Caco-2 (cell line): ENCODE results near the gene PTGFRN. TPM values are rescaled to one million over a fixed set of nuclear protein-coding genes. Genes with fewer than 3 reads are reported as not detected.

Experiments used
- BruUV-seq: library from RNA; stranded (reverse); fragments of 400-500 nt; replicated peaks from 2 replicates; lab custom pipeline; 2021; lab: Mats Ljungman, UMichigan
- CTCF ChIA-PET: fragments of 300-600 bp; sonication (Branson Sonifier 250); formaldehyde crosslinking; loops from one replicate; lab custom pipeline; 2022; ENCODE audit warnings: antibody characterized with exemption; lab: Charles Lee
- POLR2A ChIA-PET: fragments of 300-600 bp; sonication (Branson Sonifier 250); formaldehyde crosslinking; loops from one replicate; lab custom pipeline; 2022; ENCODE audit warnings: antibody characterized with exemption; lab: Charles Lee
- DNase-seq, 2 experiments: peaks; one replicate each; pipeline versions ENCODE4 v3.0.0 to v3.0.0-alpha.2; 2020 to 2022
- H3K27me3 ChIP-seq: replicated peaks from 2 replicates; pipeline ENCODE4 v1.6.0; 2011; ENCODE audit warnings: low read length; ENCODE audit not compliant: control insufficient read depth, insufficient read depth
- H3K36me3 ChIP-seq: 2 replicates; pipeline ENCODE4 v1.5.1; 2011; ENCODE audit warnings: low read length; ENCODE audit not compliant: control insufficient read depth, insufficient read depth
- H3K4me1 ChIP-seq: fragments of 250-450 bp; sonication (Bioruptor Pico); 2 replicates; pipeline ENCODE4 v1.5.1; 2020; ENCODE audit warnings: mild to moderate bottlenecking
- H3K4me3 ChIP-seq: 2 replicates; pipeline ENCODE4 v1.5.1; 2011; ENCODE audit warnings: low read depth, mild to moderate bottlenecking, control low read depth, low read length
- H3K9me3 ChIP-seq: fragments of 250-450 bp; sonication (Bioruptor Pico); 2 replicates; pipeline ENCODE4 v1.5.1; 2020; ENCODE audit warnings: mild to moderate bottlenecking, moderate library complexity
- H3K27ac Mint-ChIP-seq: one replicate; pipeline ENCODE4 v1.8.0; 2022; ENCODE audit warnings: mixed read lengths; ENCODE audit not compliant: unreplicated experiment
- H3K27me3 Mint-ChIP-seq: one replicate; pipeline ENCODE4 v1.8.0; 2022; ENCODE audit warnings: mixed read lengths; ENCODE audit not compliant: insufficient read depth, unreplicated experiment
- H3K36me3 Mint-ChIP-seq: one replicate; pipeline ENCODE4 v1.8.0; 2022; ENCODE audit warnings: mild to moderate bottlenecking, mixed read lengths; ENCODE audit not compliant: insufficient read depth, unreplicated experiment
- H3K4me1 Mint-ChIP-seq: one replicate; pipeline ENCODE4 v1.8.0; 2022; ENCODE audit warnings: low read depth, mixed read lengths; ENCODE audit not compliant: unreplicated experiment
- H3K4me3 Mint-ChIP-seq: one replicate; pipeline ENCODE4 v1.8.0; 2022; ENCODE audit warnings: mild to moderate bottlenecking, moderate library complexity, mixed read lengths; ENCODE audit not compliant: unreplicated experiment
- H3K9me3 Mint-ChIP-seq: one replicate; pipeline ENCODE4 v1.8.0; 2022; ENCODE audit warnings: mixed read lengths; ENCODE audit not compliant: unreplicated experiment
- intact Hi-C: fragments of 100-400 bp; cut with micrococcal nuclease; formaldehyde crosslinking; loops from one replicate; pipeline ENCODE4 v1.10.0; 2022; ENCODE audit not compliant: unreplicated experiment
- total RNA-seq: library from RNA; stranded (reverse); gene quantifications from 2 replicates; pipeline ENCODE4 v1.2.3, GENCODE V29; 2022
- TF ChIP-seq, protein P1 (sequence below), 2 experiments: fragments of 200-600 bp in 1 of 2; IDR thresholded peaks; 1 replicate in 1 of 2; 2 replicates in 1 of 2; pipeline versions ENCODE4 v1.5.1 to v1.8.0; 2011 to 2022; ENCODE audit warnings: antibody characterized with exemption in 1 of 2, control low read depth in 1 of 2, inconsistent platforms in 1 of 2, low read depth in 1 of 2, low read length in 1 of 2, mild to moderate bottlenecking in 1 of 2, moderate library complexity in 1 of 2; ENCODE audit not compliant: insufficient read depth in 1 of 2, severe bottlenecking in 1 of 2, unreplicated experiment in 1 of 2

The PTGFRN gene
- total RNA-seq, 1 experiment from 2014 or later: 16.2 TPM

DNA sequence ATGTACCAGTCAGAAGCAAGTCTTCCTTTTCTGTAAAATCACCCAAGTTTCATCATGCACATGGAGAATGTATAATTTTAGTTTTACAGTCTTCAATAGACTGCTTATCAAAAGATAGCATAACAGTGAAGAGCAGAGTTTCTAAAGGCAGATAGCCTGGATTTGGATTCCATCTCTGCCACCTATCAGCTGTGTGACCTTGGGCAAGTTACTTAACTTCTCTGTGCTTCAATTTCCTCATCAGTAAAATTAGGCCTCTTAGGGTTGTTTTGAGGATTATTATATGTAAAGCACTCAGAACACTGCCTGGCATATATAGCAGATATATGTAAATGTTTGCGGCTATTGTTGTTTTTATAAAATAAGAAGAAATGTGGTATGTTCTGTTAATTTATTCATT, 38.9 kb downstream of the PTGFRN start:
- Mint-ChIP-seq H3K27ac (no peak overlapping the region), H3K27me3 (no peaks in the 10 kb centered on the region), H3K9me3 (no peaks in the 10 kb centered on the region), H3K4me3 (no peak overlapping the region), H3K4me1 (peaks cover 7% of the 10 kb centered on the region), H3K36me3 (no peaks in the 10 kb centered on the region)
- BruUV-seq: no TSS peak
- H3K27me3 ChIP-seq: no peaks in the 10 kb centered on the region
- no peaks in the 10 kb centered on the region for H3K9me3 ChIP-seq
- POLR2A ChIA-PET: no interaction called here
- H3K4me3 ChIP-seq: no peak overlapping the region
- no peaks in the 10 kb centered on the region for H3K4me1 ChIP-seq
- DNase-seq: no peak
- intact Hi-C loops: no loop called here
- no peaks in the 10 kb centered on the region for H3K36me3 ChIP-seq
- CTCF ChIA-PET: no interaction called here
- TF ChIP-seq, protein P1, sequence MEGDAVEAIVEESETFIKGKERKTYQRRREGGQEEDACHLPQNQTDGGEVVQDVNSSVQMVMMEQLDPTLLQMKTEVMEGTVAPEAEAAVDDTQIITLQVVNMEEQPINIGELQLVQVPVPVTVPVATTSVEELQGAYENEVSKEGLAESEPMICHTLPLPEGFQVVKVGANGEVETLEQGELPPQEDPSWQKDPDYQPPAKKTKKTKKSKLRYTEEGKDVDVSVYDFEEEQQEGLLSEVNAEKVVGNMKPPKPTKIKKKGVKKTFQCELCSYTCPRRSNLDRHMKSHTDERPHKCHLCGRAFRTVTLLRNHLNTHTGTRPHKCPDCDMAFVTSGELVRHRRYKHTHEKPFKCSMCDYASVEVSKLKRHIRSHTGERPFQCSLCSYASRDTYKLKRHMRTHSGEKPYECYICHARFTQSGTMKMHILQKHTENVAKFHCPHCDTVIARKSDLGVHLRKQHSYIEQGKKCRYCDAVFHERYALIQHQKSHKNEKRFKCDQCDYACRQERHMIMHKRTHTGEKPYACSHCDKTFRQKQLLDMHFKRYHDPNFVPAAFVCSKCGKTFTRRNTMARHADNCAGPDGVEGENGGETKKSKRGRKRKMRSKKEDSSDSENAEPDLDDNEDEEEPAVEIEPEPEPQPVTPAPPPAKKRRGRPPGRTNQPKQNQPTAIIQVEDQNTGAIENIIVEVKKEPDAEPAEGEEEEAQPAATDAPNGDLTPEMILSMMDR (IDR thresholded peaks at IDR 0.05; ENCODE audit: insufficient read depth in 1 of 2, low read depth in 1 of 2, low read length in 1 of 2, severe bottlenecking in 1 of 2, unreplicated experiment in 1 of 2): no peak

DNA sequence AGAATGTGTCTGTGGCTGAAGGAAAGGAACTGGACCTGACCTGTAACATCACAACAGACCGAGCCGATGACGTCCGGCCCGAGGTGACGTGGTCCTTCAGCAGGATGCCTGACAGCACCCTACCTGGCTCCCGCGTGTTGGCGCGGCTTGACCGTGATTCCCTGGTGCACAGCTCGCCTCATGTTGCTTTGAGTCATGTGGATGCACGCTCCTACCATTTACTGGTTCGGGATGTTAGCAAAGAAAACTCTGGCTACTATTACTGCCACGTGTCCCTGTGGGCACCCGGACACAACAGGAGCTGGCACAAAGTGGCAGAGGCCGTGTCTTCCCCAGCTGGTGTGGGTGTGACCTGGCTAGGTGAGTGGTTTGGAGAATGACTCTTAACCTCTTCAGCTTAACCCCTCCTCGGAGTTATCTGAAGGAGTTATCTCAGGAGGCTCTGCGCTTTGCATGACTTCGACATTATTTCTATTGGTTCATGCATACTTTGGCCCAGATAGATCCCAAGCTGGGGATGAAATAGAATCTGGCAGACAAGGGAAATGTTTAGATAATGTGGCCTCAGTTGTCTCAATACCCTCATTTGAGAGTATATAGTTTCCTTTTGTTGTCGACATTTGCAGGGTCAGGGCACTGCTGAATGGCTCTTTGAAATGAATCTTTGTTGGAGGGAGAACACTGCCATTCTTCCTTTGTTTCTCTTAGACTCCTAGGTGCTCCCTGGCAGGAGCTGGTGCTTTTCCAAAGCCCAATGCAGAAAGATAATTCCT, 39.7 kb downstream of the PTGFRN start:
- no peaks in the 10 kb centered on the region for H3K9me3 Mint-ChIP-seq
- ChIA-PET CTCF (no interaction called here), POLR2A (no interaction called here)
- no peak overlapping the region for H3K27ac Mint-ChIP-seq
- no TSS peak for BruUV-seq
- TF ChIP-seq, protein P1 (IDR thresholded peaks at IDR 0.05; ENCODE audit: insufficient read depth in 1 of 2, low read depth in 1 of 2, low read length in 1 of 2, severe bottlenecking in 1 of 2, unreplicated experiment in 1 of 2): no peak
- no peak for DNase-seq
- Histone ChIP-seq H3K4me1 (no peaks in the 10 kb centered on the region), H3K4me3 (no peak overlapping the region), H3K36me3 (no peaks in the 10 kb centered on the region), H3K27me3 (no peaks in the 10 kb centered on the region), H3K9me3 (no peaks in the 10 kb centered on the region)
- intact Hi-C loops: no loop called here
- H3K4me1 Mint-ChIP-seq: peaks cover 7% of the 10 kb centered on the region
- no peak overlapping the region for H3K4me3 Mint-ChIP-seq
- H3K27me3 Mint-ChIP-seq: no peaks in the 10 kb centered on the region
- H3K36me3 Mint-ChIP-seq: no peaks in the 10 kb centered on the region

DNA sequence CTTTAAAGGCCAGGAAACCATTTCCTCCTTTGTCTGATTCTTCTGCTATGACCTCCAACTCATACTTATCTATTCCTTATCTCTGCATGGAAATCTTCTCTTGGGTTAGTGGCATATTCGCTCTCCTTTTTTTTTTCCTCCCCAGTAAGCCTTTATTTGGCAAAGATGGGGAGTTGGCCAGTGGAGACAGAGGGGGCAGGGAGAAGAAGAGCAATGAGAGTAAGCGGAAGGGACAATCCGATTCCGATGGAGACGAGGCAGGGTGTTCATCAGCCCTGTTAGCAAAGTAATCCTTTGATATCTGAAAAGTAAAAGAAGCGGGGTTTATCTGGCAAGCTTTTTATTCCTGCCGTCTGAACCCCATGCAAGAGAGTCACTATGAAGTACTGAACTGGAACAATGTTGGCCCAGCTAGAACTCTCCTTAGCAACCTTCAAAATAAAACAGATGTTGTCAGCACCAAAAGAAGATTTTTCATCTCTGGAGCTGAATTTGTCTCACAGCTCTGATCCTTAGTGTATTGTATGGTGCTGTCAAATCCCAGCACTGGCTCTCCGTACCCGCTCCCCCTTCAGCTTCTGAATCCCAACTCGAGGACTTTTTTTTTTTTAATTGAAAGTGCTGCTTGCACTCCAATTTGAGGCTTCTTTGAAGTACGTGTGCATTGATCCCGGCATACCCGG, 40.9 kb downstream of the PTGFRN start:
- Mint-ChIP-seq H3K9me3 (no peaks in the 10 kb centered on the region), H3K27me3 (no peaks in the 10 kb centered on the region), H3K27ac (no peak overlapping the region), H3K4me3 (no peak overlapping the region), H3K36me3 (no peaks in the 10 kb centered on the region), H3K4me1 (peaks cover 7% of the 10 kb centered on the region)
- BruUV-seq: no TSS peak
- ChIA-PET CTCF (interaction anchor here (0.8 kb wide), 1 partner anchor 16 kb away, joined by 3 read pairs; no protein-coding TSS in a partner anchor), POLR2A (no interaction called here)
- no peaks in the 10 kb centered on the region for H3K27me3 ChIP-seq
- no peak overlapping the region for H3K4me3 ChIP-seq
- no peaks in the 10 kb centered on the region for H3K36me3 ChIP-seq
- TF ChIP-seq, protein P1 (IDR thresholded peaks at IDR 0.05; ENCODE audit: insufficient read depth in 1 of 2, low read depth in 1 of 2, low read length in 1 of 2, severe bottlenecking in 1 of 2, unreplicated experiment in 1 of 2): no peak
- intact Hi-C loops: no loop called here
- no peaks in the 10 kb centered on the region for H3K9me3 ChIP-seq
- H3K4me1 ChIP-seq: no peaks in the 10 kb centered on the region
- DNase-seq: no peak
